ENCODE measurements around the gene PDCD2L.
A peak's percentile ranks its signal among the peaks of the same experiment; 100 is the strongest.
"Not testable (repeated sequence)": the region's sequence is repeated elsewhere in the genome, so short reads cannot be mapped to it uniquely, and the experiment has no call there.

PDCD2L gene, protein sequence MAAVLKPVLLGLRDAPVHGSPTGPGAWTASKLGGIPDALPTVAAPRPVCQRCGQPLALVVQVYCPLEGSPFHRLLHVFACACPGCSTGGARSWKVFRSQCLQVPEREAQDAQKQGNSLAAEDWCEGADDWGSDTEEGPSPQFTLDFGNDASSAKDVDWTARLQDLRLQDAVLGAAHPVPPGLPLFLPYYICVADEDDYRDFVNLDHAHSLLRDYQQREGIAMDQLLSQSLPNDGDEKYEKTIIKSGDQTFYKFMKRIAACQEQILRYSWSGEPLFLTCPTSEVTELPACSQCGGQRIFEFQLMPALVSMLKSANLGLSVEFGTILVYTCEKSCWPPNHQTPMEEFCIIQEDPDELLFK

DNA sequence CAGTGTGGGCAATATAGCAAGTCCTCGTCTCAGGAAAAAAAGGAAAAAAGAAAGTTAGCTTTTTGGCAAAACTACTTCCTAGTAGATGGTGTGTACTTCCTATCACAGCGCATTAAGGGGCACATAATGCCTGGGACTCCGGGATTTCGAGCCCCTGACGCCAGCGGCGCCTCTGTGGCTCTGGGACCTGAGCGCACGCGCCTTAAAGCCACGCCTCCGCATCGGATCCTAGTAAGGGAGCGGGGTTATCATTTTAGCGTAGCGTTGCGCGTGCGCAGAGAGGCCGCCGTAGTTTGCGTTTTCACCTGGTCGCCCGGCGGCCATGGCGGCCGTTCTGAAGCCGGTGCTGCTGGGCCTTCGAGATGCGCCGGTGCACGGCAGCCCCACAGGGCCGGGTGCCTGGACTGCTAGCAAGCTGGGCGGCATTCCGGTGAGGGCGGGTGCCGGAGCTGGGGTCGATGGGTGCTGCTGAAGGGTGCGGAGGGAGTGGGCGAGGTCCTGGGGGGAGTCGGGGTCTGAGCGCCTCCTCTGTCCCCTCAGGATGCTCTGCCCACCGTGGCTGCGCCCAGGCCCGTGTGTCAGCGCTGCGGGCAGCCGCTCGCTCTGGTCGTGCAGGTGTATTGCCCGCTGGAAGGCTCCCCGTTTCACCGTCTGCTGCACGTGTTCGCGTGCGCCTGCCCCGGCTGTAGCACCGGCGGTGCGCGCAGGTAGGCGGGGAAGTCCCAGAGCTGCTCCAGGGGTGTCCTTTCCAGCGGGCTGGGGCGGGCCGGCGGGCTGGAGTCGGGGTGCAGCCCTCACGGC, at the start of gene PDCD2L:
Gene PDCD2L (plus strand): TSS at position 291 of the 801 bp plus-strand sequence. CDS start 32 bp downstream, at position 323.
- DNase-seq (ENCODE audit: low read depth) = peak; percentile 85

DNA sequence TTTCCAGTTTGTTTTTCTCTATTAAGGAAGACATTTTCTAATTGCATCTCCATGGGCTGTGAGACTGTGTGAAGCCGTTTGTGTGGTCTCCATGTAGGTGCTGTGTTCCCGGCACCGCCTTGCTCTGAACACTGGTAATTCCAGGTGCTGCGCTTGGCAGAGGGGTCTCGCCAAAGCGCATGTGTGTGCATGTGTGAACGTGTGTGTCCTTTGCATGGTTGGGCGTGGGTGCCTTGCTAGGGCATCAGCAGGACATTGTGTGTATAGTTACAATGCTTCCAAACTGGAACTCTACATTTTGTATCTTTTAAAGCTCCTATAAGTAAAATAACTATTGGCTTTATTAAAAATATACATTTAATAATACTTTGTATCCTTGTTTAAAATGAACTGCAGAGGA, 49.0 kb upstream of the PDCD2L start:
- no peak for DNase-seq (ENCODE audit: low read depth)

DNA sequence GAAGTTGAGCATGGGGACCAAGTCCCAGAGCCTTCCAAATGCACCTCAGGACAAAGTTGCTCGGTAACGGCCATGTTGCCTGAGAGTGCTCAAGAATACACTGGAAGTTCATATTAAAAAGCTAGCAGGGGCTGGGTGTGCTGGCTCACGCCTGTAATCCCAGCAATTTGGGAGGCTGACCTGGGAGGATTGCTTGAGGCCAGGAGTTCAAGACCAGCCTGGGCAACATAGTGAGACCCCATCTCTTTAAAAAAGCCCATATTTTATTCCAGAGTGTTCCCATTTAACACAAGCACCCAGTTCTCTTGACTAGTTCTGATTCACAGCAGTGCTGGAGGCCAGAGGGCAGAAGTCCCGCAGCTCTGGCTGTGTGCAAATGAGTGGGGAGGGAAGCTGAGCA, 47.3 kb upstream of the PDCD2L start:
- no peak for DNase-seq (ENCODE audit: low read depth)

DNA sequence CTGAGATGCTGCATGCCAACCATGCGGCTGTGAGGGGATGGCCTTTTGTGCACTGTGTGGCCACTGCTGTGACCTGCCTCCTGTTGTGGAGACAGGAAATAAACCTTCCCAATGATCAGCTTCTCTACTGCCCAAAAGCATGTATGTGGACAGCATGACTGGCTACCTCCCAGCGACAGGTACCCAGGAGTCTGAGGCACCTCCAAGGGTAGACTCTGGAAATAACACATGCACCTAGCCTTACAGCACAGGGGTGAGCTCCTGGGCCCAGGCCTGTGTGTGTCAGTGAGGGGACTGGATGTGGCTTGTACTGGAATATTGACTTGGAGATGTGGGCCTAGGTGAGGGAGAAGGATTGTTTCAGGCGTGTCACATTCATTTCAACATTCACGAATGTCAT, 46.8 kb upstream of the PDCD2L start:
- no peak for DNase-seq (ENCODE audit: low read depth)

DNA sequence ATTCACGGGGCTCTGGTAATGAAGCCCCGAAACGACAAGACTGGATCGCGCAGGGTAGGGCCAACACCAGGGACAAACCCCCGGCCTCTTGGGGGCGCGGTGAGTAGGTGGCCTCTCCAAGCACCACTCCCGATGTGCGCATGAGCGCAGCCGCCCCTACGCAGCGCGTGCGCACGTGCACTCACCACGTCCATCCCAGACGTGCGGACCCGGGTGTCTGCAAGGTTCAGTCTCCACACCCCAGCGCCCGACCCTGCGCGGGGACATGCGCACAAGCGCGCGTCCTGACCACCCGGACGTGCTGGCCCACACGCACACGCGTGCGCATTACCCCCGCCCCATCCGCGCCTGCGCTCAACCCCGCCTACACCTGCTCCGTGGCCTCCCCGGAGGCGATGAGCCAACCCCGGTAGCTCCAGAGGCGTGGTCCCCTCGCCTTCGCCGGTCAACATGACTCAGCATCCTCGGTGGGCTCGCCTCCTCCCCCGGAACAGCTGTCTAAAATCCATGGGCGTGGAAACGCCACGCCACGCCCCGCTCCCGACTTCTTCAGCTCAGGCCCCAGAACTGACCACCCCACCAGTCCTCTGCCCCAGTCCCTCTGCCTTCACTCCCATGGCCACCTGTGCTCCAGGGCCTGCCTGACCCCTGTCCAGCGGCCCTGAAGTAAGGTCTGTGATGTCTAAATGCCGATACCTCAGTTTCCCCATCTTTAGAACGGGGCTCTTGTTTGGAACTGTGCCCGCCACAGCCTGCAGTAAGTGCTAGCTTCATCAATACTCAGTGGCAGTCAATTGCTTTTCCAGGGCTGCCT, 44.9 kb upstream of the PDCD2L start:
- peak; percentile 84 for DNase-seq (ENCODE audit: low read depth)

DNA sequence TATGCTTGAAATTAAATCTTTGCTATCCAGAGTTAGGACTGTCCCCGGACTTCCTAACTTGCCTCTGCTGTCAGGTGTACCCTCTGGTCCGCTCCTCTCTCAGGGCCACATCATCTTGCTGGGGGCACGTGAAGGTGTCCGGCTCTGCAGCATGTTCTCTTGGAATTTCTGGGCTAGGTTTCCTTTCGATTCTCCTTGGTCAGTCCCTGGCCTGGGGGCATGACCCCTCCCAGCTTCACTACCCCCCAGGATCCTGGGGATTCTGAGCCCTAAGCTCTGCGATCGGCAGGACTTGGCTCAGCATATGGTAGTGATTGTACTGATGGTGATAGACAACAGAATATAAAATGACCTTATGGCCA, 44.3 kb upstream of the PDCD2L start:
- no peak for DNase-seq (ENCODE audit: low read depth)

DNA sequence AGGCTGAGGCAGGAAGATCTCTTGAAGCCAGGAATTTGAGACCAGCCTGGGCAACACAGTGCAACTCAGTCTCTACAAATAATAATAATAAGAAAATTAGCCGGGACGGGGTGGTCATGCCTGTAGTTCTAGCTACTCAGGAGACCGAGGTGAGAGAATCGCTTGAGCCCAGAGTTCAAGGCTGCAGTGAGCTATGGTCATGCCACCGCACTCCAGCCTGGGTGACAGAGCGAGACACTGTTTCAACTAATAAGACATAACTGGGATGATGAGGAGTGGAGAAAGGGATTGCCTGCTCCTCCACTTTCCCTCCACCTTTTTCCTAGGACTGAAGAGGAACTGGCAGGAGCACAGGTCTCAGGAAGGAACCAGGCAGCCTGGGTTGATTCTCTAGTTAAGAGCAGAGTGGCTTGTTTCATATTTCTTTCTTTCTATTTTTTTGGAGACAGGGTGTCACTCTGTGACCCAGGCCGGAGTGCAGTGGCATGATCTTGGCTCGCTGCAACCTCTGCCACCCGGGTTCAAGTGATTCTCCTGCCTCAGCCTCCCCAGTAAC, 43.8 kb upstream of the PDCD2L start:
- no peak for DNase-seq (ENCODE audit: low read depth)

DNA sequence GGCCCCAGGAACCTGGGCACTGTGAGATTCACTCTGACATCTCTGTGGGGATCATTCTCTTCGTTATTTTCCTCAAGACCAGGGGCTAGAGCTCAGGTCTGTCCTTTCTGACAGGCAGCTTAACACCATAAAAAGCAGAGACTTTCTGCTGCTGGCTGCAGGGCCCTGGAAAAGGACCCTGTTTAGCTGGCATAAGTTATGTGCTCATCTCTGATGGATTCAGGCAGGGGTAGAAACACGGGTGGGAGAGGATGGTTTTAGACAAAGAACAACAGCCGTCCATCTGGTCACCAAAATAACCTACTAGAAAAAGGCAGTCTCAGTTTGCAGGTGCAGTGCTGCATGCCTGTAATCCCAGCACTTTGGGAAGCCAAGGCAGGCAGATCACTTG, 41.5 kb upstream of the PDCD2L start:
- no peak for DNase-seq (ENCODE audit: low read depth)

DNA sequence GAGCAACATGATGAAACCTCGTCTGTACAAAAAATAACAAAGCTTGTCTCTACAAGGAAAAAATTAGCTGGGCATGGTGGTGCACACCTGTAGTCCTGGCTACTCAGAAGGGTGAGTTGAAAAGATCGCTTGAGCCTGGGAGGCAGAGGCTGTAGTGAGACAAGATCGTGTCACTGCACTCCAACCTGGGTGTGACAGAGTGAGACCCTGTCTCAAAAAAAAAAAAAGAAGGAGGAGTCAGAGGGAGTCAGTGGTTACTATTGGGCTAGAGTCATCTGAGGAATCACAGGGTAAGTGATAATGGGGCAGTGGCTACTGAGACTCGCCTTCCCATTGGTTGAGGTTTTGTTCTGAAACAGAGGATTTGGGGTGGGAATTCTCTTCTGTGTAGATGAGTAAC, 41.1 kb upstream of the PDCD2L start:
- no peak for DNase-seq (ENCODE audit: low read depth)

DNA sequence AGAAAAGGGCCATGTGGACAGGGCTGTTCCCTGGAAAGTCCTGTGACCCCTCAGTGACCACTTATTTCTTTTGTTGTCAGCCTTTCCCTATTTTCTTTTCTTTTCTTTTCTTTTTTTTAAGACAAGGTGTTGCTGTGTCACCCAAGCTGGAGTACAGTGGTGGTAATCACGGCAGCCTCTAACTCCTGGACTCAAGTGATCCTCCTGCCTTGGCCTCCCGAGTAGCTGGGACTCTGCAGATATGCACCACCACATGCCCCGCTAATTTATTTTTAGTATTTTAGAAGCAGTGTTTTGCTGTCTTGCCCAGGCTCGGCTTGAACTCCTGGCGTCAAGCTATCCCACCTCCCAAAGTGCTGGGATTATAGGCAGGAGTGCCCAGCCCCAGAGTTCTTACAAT, 40.3 kb upstream of the PDCD2L start:
- DNase-seq (ENCODE audit: low read depth) = no peak

DNA sequence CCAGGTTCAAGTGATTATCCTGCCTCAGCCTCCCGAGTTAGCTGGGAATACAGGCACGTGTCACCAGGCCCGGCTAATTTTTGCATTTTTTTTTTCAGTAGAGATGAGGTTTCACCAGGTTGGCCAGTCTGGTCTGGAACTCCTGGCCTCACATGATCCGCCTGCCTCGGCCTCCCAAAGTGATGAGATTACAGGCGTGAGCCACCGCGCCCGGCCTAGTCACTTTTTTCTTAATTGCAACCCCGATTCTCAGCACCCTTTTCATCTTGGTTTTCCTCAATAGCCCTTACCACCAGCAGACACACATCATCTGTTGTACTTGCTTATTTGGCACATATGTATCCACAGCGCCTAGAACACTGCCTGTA, 39.8 kb upstream of the PDCD2L start:
- no peak for DNase-seq (ENCODE audit: low read depth)

DNA sequence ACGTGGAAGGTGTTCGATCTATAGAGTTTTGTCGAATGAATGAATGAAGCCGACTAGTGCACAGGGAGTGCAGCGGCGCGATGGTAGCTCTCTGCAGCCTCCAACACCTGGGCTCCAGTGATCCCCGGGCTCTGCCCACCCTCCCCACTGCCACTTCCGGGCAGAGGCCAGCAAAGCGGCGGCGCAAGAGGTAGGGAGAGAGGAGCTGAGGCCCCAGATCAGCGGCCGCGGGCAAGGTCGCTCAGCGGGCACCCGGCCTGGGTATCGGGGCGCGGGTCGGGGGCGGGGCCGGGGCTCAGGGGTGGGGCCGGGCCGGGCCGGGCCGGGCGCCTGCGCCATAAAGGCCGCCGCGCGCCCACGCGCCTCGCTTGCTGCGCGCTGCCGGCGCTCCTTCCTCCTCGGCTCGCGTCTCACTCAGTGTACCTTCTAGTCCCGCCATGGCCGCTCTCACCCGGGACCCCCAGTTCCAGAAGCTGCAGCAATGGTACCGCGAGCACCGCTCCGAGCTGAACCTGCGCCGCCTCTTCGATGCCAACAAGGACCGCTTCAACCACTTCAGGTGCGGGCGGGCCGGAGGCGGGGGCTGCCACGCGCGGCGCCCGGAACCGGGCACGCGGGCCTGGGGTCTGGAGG, 39.3 kb upstream of the PDCD2L start, which contains the start of gene GPI:
Gene GPI (plus strand): TSS at position 367 of the 633 bp plus-strand sequence. CDS start 71 bp downstream, at position 438.
- DNase-seq (ENCODE audit: low read depth) = peak; percentile 45

DNA sequence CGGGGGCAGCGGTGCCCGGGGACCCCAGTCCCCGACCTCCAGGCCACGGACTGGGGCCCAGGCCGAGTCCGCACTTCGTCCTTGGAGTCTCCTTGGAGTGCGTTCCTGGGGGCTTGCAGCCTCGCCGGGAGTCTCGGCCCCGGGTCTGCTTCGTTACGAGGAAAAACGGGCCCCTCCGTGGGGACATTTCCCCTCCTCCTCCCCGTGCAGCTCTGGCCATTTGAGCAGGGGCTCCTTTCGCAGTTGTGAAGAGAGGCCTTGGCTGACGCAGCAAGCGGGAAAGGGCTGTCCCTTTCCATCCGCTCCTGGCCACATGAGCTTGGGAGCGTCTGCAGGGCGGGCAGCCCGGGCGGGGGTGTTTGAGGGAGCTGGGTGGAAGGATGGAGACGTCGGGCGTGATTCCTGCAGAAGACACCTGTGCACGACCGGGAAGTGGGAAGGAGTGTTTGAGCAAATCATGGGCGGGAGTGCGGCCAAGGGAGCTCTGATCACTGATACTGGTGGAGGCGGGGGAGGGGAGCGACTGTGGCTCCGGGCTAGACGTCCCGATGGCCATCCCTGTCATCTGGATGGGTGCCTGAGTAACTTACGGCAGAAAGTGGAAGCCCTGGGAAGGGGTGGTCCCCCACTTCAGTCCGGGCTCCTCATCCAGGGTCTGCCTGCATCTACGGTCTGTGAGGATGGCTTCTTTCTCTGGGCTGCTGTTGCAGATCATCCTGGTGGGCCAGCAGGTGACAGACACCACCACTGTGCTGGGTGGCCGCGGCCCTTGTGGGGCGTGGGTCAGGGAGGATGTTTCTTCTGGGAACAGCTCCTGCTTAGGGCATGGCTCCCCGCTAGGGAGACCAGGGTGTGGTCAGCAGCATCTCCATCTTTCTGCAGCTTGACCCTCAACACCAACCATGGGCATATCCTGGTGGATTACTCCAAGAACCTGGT, 38.5 kb upstream of the PDCD2L start:
- no peak for DNase-seq (ENCODE audit: low read depth)

DNA sequence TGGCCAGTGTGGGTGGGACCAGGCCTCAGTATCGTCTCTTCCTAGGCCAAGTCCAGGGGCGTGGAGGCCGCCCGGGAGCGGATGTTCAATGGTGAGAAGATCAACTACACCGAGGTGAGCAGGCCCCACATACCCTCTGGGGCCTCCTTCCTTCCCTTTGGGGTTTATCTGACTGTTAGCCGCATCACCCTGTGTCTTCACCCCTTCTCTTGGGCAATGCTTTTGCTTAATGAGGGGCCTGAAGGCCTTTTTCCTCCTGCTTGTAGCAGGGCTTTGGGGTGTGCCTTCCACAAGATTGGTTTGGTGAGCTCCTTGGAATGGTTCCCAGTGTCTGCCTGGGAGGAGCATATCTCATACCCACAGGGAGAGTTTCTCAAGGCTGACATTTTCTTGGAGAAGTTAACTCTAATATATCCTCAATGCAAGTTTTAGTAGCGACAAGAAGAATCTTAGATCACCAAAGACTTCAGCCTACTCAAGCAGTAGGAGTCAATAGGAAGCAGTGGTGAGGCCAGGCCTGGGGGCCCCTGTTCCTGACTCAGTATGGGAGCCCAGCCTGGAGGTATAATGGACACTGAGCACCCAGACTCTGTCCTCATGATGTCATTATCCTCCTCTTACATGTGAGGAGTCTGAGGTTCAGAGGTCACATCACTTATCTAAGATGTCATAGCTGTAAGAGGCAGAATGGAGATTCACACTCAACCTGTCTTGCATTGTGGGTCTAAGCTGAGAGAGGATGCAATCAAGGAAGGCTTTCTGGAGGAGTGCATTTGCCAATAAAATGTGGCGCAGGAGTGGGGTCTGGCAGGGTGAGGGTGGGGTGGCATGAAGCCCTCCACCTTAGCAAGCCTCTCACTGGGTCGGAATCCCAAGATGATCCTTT, 37.2 kb upstream of the PDCD2L start:
- no peak for DNase-seq (ENCODE audit: low read depth)

DNA sequence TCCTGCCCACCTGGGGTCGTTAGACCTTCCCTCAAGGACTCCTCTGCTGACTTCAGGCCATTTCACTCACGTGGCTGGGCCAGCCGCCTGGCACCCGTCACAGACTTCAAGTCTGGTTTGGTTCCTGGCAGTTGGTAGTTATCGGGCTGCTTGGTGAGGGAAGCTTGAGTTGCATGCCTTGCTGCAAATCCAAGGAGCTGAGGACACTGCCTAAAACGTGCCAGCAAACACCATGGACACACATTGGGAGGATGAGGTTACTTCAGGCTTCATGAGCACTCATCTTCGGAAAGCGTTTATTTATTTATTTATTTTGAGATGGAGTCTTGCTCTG, 36.6 kb upstream of the PDCD2L start:
- DNase-seq (ENCODE audit: low read depth) = no peak

DNA sequence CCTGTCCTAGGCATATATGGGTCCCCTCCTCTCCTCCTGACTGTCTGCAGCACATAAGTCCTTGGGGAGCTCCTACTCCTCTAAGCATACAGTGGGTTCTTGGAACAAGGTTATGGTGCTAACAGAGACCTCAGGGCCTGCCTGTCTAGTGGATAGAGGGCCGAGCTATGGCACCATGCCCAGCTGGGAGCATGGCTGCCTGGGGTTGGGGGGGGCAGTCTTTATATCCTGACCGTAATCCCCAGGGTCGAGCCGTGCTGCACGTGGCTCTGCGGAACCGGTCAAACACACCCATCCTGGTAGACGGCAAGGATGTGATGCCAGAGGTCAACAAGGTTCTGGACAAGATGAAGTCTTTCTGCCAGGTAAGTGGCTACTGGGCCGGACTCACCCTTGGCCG, 35.9 kb upstream of the PDCD2L start:
- no peak for DNase-seq (ENCODE audit: low read depth)

DNA sequence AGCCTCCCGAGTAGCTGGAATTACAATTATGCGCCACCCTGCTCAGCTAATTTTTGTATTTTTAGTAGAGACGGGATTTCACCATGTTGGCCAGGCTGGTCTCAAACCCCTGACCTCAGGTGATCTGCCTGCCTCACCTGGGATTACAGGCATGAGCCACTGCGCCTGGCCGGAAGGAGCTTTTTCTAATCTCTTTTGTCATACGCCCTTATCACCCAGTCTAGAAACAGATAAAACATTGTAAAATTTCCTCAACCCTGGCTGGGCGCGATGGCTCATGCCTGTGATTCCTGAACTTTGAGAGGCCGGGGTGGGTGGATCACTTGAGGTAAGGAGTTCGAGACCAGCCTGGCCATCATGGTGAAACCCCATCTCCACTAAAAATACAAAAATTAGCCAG, 35.0 kb upstream of the PDCD2L start:
- not testable (repeated sequence) for DNase-seq (ENCODE audit: low read depth)

DNA sequence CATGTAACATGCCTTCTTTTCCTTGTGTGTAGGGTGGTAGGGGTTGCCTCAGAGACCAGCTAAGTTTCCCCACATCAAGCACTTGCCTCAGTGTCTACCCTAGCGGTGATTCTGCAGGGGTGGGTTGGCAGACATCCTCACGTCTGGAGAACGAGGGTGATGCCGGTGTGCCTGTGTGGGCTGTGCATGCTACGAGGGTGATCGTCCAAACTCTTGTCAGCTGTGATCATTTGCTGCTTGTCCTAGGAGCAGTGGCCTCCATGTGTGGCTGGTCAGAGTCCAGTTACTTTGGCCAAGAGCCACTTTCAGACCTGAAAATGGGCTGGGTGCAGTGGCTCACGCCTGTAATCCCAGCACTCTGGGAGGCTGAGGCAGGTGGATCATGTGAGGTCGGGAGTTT, 34.1 kb upstream of the PDCD2L start:
- no peak for DNase-seq (ENCODE audit: low read depth)

DNA sequence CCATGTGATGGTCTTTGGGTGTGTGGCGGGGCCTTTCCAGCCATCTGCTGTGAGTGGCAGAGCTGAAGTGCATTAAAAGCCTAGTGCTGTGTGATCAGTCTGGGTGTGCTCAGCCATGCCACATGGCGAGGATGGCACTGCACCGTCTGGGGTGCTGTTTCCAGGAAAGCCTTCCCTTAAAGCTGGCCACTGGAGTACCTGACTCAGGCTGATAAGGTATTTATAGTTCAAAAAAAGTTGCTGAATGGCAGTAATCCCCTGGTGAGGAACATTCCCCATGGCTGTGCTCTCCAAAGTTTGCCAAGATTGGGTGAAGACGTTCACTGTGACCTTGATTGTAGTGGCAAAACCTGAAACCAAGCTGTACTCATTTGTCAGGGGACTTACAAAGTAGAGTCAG, 33.2 kb upstream of the PDCD2L start:
- DNase-seq (ENCODE audit: low read depth) = no peak

Measured in T-helper 22 cell (primary cell).